ENCODE measurements around the gene LMX1A.

Gene LMX1A

GRCh38 chr1:165215676-165216075, 140.8 kb downstream of the LMX1A start:
- no peak for DNase-seq

GRCh38 chr1:165212229-165212628, 144.3 kb downstream of the LMX1A start:
- no peak for DNase-seq

GRCh38 chr1:165207853-165208515, 148.5 kb downstream of the LMX1A start:
- peak; percentile 58 for DNase-seq

- no peak for DNase-seq
Observed at GRCh38 chr1:165205145-165205544, 151.4 kb downstream of the LMX1A start.

GRCh38 chr1:165204548-165204947, 152.0 kb downstream of the LMX1A start:
- no peak for DNase-seq

GRCh38 chr1:165191087-165191486, 165.4 kb downstream of the LMX1A start:
- DNase-seq, result no peak

- DNase-seq, result no peak
Observed at GRCh38 chr1:165189913-165190312, 166.6 kb downstream of the LMX1A start.

- no peak for DNase-seq
Observed at GRCh38 chr1:165189011-165189410, 167.5 kb downstream of the LMX1A start.

- DNase-seq, result no peak
Observed at GRCh38 chr1:165187031-165188009, 169.2 kb downstream of the LMX1A start.

- DNase-seq, result no peak
Observed at GRCh38 chr1:165185161-165185889, 171.2 kb downstream of the LMX1A start.

- no peak for DNase-seq
Observed at GRCh38 chr1:165182975-165183374, 173.5 kb downstream of the LMX1A start.

GRCh38 chr1:165179306-165179705, 177.2 kb downstream of the LMX1A start:
- DNase-seq, result no peak

GRCh38 chr1:165174491-165174890, 182.0 kb downstream of the LMX1A start:
- no peak for DNase-seq

GRCh38 chr1:165173818-165174217, 182.7 kb downstream of the LMX1A start:
- DNase-seq, result no peak

- no peak for DNase-seq
Observed at GRCh38 chr1:165173409-165173808, 183.1 kb downstream of the LMX1A start.

- DNase-seq, result no peak
Observed at GRCh38 chr1:165172666-165173065, 183.8 kb downstream of the LMX1A start.

- no peak for DNase-seq
Observed at GRCh38 chr1:165169729-165170128, 186.8 kb downstream of the LMX1A start.

GRCh38 chr1:165169028-165169427, 187.5 kb downstream of the LMX1A start:
- DNase-seq, result peak; percentile 97

- DNase-seq, result peak; percentile 93
Observed at GRCh38 chr1:165168467-165168866, 188.0 kb downstream of the LMX1A start.

GRCh38 chr1:165162671-165163241, 193.8 kb downstream of the LMX1A start:
- DNase-seq, result peak; percentile 97

GRCh38 chr1:165161130-165161529, 195.4 kb downstream of the LMX1A start:
- no peak for DNase-seq

- DNase-seq, result no peak
Observed at GRCh38 chr1:165153182-165153581, 203.3 kb downstream of the LMX1A start.

GRCh38 chr1:165152727-165153126, 203.8 kb downstream of the LMX1A start:
- peak; percentile 81 for DNase-seq
